Breast epithelium (tissue), 3 donors: ENCODE data around the gene AKAP9.

Experiments used
- POLR2A ChIP-seq: fragments of 450-650 bp; IDR thresholded peaks from one replicate; pipeline ENCODE4 v1.6.1; 2016; ENCODE audit warnings: antibody characterized with exemption, mild to moderate bottlenecking, moderate library complexity
- POLR2AphosphoS5 ChIP-seq, 3 donors: sonication (generic); formaldehyde crosslinking; IDR thresholded peaks; one replicate each; pipeline ENCODE4 v1.6.1; 2017; ENCODE audit warnings: antibody characterized with exemption in 3 of 3
- TF ChIP-seq, protein P1 (sequence below), 3 donors: fragments of 450-650 bp; IDR thresholded peaks; one replicate each; pipeline ENCODE4 v1.5.1; 2016 to 2017; ENCODE audit warnings: antibody characterized with exemption in 3 of 3, mild to moderate bottlenecking in 3 of 3, moderate library complexity in 3 of 3

DNA sequence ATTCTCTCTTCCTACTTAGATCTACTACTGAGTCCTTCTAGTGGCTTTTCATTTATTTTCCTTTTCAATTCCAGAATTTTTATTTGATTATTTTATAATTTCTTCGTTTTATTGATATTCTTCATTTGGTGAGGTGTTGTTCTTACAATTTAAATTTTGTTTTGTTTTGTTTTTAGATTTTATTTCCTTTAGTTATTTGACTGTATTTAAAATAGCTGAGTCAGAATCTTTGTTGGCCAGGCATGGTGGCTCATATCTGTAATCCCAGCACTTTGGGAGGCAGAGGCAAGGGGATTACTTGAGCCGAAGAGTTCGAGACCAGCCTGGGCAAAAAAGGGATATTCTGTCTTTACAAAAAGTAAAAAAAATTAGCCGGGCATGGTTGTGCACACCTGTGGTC, 36.1 kb downstream of the AKAP9 start:
- TF ChIP-seq, protein P1, sequence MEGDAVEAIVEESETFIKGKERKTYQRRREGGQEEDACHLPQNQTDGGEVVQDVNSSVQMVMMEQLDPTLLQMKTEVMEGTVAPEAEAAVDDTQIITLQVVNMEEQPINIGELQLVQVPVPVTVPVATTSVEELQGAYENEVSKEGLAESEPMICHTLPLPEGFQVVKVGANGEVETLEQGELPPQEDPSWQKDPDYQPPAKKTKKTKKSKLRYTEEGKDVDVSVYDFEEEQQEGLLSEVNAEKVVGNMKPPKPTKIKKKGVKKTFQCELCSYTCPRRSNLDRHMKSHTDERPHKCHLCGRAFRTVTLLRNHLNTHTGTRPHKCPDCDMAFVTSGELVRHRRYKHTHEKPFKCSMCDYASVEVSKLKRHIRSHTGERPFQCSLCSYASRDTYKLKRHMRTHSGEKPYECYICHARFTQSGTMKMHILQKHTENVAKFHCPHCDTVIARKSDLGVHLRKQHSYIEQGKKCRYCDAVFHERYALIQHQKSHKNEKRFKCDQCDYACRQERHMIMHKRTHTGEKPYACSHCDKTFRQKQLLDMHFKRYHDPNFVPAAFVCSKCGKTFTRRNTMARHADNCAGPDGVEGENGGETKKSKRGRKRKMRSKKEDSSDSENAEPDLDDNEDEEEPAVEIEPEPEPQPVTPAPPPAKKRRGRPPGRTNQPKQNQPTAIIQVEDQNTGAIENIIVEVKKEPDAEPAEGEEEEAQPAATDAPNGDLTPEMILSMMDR (IDR thresholded peaks at IDR 0.05) = no peak
- TF ChIP-seq POLR2AphosphoS5 (IDR thresholded peaks at IDR 0.05) (no peak), POLR2A (no peak)
